HepG2 (cell line): Measurements from ENCODE around the gene PPP1R9B. TPM values are rescaled to one million over a fixed set of nuclear protein-coding genes. Genes with fewer than 3 reads are reported as not detected.

ENCODE experiments used
- CENPBD1 ChIP-seq: sonication (generic); formaldehyde crosslinking; IDR thresholded peaks from 2 replicates; pipeline ENCODE4 v1.8.0; 2022; ENCODE audit warnings: missing genetic modification reagents, low read depth, mild to moderate bottlenecking, borderline replicate concordance
- CHD2 ChIP-seq: IDR thresholded peaks from 2 replicates; pipeline ENCODE4 v1.6.1; 2011; ENCODE audit warnings: low read depth, low read length, improper control_type of control experiment
- CREBL2 ChIP-seq: sonication (generic); formaldehyde crosslinking; IDR thresholded peaks from 2 replicates; pipeline ENCODE4 v1.8.1; 2023; ENCODE audit warnings: missing genetic modification reagents, mild to moderate bottlenecking, borderline replicate concordance
- EP300 ChIP-seq, 3 experiments: sonication (generic) in 1 of 3; formaldehyde crosslinking in 1 of 3; IDR thresholded peaks; 2 replicates each; pipeline versions ENCODE4 v1.5.1 to v1.6.1; 2011 to 2020; ENCODE audit warnings: low read depth in 2 of 3, low read length in 2 of 3, borderline replicate concordance in 1 of 3, improper control_type of control experiment in 1 of 3, mild to moderate bottlenecking in 1 of 3, missing genetic modification reagents in 1 of 3, moderate library complexity in 1 of 3
- HIVEP1 ChIP-seq: sonication (generic); formaldehyde crosslinking; IDR thresholded peaks from 2 replicates; pipeline ENCODE4 v1.4.0; 2020; ENCODE audit warnings: mild to moderate bottlenecking, missing genetic modification reagents
- IRX3 ChIP-seq: sonication (generic); formaldehyde crosslinking; IDR thresholded peaks from 2 replicates; pipeline ENCODE4 v1.8.1; 2023; ENCODE audit warnings: mild to moderate bottlenecking, low read depth, missing genetic modification reagents, borderline replicate concordance
- JUND ChIP-seq: sonication (generic); formaldehyde crosslinking; IDR thresholded peaks from 2 replicates; pipeline ENCODE4 v1.8.0; 2022; ENCODE audit warnings: mild to moderate bottlenecking, missing genetic modification reagents
- MATR3 ChIP-seq: sonication (generic); formaldehyde crosslinking; IDR thresholded peaks from 2 replicates; pipeline ENCODE4 v1.4.0; 2020; ENCODE audit warnings: missing genetic modification reagents
- RBM39 ChIP-seq: fragments of 200-400 bp; formaldehyde crosslinking; IDR thresholded peaks from one replicate; pipeline ENCODE4 v1.6.1; 2018; ENCODE audit warnings: antibody characterized with exemption, mild to moderate bottlenecking, low read depth, low read length; ENCODE audit not compliant: poor library complexity, severe bottlenecking
- RFX1 ChIP-seq: fragments of 450-650 bp; IDR thresholded peaks from 2 replicates; pipeline ENCODE4 v1.6.1; 2017
- SOX5 ChIP-seq: IDR thresholded peaks from 2 replicates; pipeline ENCODE4 v1.6.1; 2016; ENCODE audit warnings: borderline replicate concordance
- SP4 ChIP-seq: sonication (generic); formaldehyde crosslinking; IDR thresholded peaks from 2 replicates; pipeline ENCODE4 v1.8.1; 2023; ENCODE audit warnings: mild to moderate bottlenecking, missing genetic modification reagents
- ZBTB10 ChIP-seq: sonication (generic); formaldehyde crosslinking; IDR thresholded peaks from 2 replicates; pipeline ENCODE4 v1.4.0; 2020; ENCODE audit warnings: missing genetic modification reagents, borderline replicate concordance
- ZFP82 ChIP-seq: sonication (generic); formaldehyde crosslinking; IDR thresholded peaks from 2 replicates; pipeline ENCODE4 v1.5.1; 2020; ENCODE audit warnings: mild to moderate bottlenecking, missing genetic modification reagents, borderline replicate concordance
- ZNF318 ChIP-seq: sonication (generic); formaldehyde crosslinking; IDR thresholded peaks from 2 replicates; pipeline ENCODE4 v1.4.0; 2020; ENCODE audit warnings: mild to moderate bottlenecking, missing genetic modification reagents
- ZNF432 ChIP-seq: sonication (generic); formaldehyde crosslinking; IDR thresholded peaks from 2 replicates; pipeline ENCODE4 v1.5.0; 2020; ENCODE audit warnings: missing genetic modification reagents, mild to moderate bottlenecking, borderline replicate concordance
- polyA plus RNA-seq, 8 experiments: library from polyadenylated mRNA; depleted of rRNA in 3 of 8; stranded (reverse) in 7 of 8; unstranded in 1 of 8; fragments of >200 nt; fragmentation: Illumina TruSeq in 4 of 8; extraction: Trizol in 4 of 8; gene quantifications; 2 replicates each; pipeline versions ENCODE4 v1.2.1 to v1.2.3, GENCODE V29; 2011 to 2016; ENCODE audit warnings: low read depth in 4 of 8, missing spikeins in 1 of 8, mixed read lengths in 1 of 8; ENCODE audit not compliant: insufficient read depth in 1 of 8
- total RNA-seq, 5 experiments: library from RNA; depleted of rRNA; stranded (reverse); fragments of >200 nt; fragmentation: Illumina TruSeq; extraction: Trizol; gene quantifications; 2 replicates each; pipeline ENCODE4 v1.2.3, GENCODE V29; 2016; ENCODE audit warnings: low read depth in 1 of 5

Gene PPP1R9B
- total and polyA plus RNA-seq, 2 of the 13 experiments (the other 11 are each of a cell fraction or from before 2014, with no cell fraction given), result 9.4 to 15.8 TPM

GRCh38 chr17:50094753-50095619 is 55.5 kb downstream of the PPP1R9B start, which contains the start of gene PDK2 (continued):
- TF ChIP-seq ZNF318 (CRISPR knock-in tag) (peak; percentile 2; the same call in 1 of the 2 replicates), ZBTB10 (peak; percentile 99), JUND (peak; percentile 7; the same call in 1 of the 2 replicates), CREBL2 (CRISPR knock-in tag) (no peak), CENPBD1 (CRISPR knock-in tag) (no peak), SOX5 (peak; percentile 75), RBM39 (peak; percentile 43), ZFP82 (CRISPR knock-in tag) (peak; percentile 71; the same call in 1 of the 2 replicates), SP4 (peak; percentile 98), HIVEP1 (CRISPR knock-in tag) (no peak; the same call in 1 of the 2 replicates), EP300 (IDR thresholded peaks at IDR 0.05; ENCODE audit: low read depth in 2 of 2, low read length in 2 of 2) (no peak; a peak in 1 of 4 replicates), EP300 (CRISPR knock-in tag; IDR thresholded peaks at IDR 0.05; ENCODE audit: borderline replicate concordance) (no peak; the same call in 1 of the 2 replicates), IRX3 (CRISPR knock-in tag) (0 out of 2 replicates have a peak, but pooled peaks have one; percentile 34), ZNF432 (CRISPR knock-in tag) (no peak), CHD2 (no peak; the same call in 1 of the 2 replicates), MATR3 (CRISPR knock-in tag) (no peak), RFX1 (no peak)
